GM12878 (cell line): Measurements from ENCODE around the gene CYP26B1. TPM values are rescaled to one million over a fixed set of nuclear protein-coding genes. Genes with fewer than 3 reads are reported as not detected.

Experiments
- ATAC-seq: fragments of 200-7000 bp; cut with Tn5 transposase; 3 replicates; pipeline ENCODE4 v1.9.1; 2020; ENCODE audit warnings: mild to moderate bottlenecking, moderate library complexity
- BruUV-seq: library from RNA; stranded (reverse); fragments of 400-500 nt; replicated peaks from 2 replicates; lab custom pipeline; 2021; lab: Mats Ljungman, UMichigan
- CTCF ChIA-PET: fragments of 300-600 bp; sonication (Branson Sonifier 250); formaldehyde crosslinking; extraction: SDS; loops from one replicate; lab custom pipeline; 2021; ENCODE audit warnings: inconsistent platforms; lab: Yijun Ruan, JAX
- POLR2A ChIA-PET: fragments of 350-600 bp; formaldehyde crosslinking; extraction: SDS; loops from one replicate; lab custom pipeline; 2021; ENCODE audit warnings: inconsistent platforms; lab: Charles Lee
- RAD21 ChIA-PET: fragments of 300-600 bp; sonication (Branson Sonifier 250); formaldehyde crosslinking; loops from one replicate; lab custom pipeline; 2023; ENCODE audit warnings: antibody characterized with exemption; ENCODE audit not compliant: unreplicated experiment; lab: Charles Lee
- SMC1A ChIA-PET: fragments of 300-600 bp; sonication (Branson Sonifier 250); formaldehyde crosslinking; loops from one replicate; lab custom pipeline; 2023; ENCODE audit not compliant: unreplicated experiment, uncharacterized antibody; lab: Charles Lee
- DNase-seq: peaks from one replicate; pipeline ENCODE4 v3.0.0-alpha.2; 2011; ENCODE audit warnings: low read depth, low spot score
- FAIRE-seq: peaks from 3 replicates; lab custom pipeline; 2011; peaks lifted over from hg19 to GRCh38; lab: Jason Lieb, UNC
- H2AFZ ChIP-seq: 2 replicates; pipeline ENCODE4 v1.6.0; 2011; ENCODE audit warnings: low read depth, low read length, control low read depth; ENCODE audit not compliant: control insufficient read depth
- H3K27ac ChIP-seq: 2 replicates; pipeline ENCODE4 v1.5.1; 2011; ENCODE audit warnings: control low read depth; ENCODE audit not compliant: control insufficient read depth, insufficient read depth
- H3K27me3 ChIP-seq, 2 experiments: replicated peaks in 1 of 2; 2 replicates each; pipeline versions ENCODE4 v1.6.0 to v1.6.1; 2011; ENCODE audit warnings: low read length in 1 of 2; ENCODE audit not compliant: control insufficient read depth in 2 of 2, insufficient read depth in 2 of 2
- H3K36me3 ChIP-seq, 2 experiments: 2 replicates each; pipeline ENCODE4 v1.5.1; 2011; ENCODE audit warnings: low read length in 1 of 2; ENCODE audit not compliant: control insufficient read depth in 2 of 2, insufficient read depth in 2 of 2
- H3K4me1 ChIP-seq: 2 replicates; pipeline ENCODE4 v1.6.1; 2011; ENCODE audit warnings: mild to moderate bottlenecking, low read length, moderate library complexity, mixed read lengths; ENCODE audit not compliant: control insufficient read depth, insufficient read depth
- H3K4me2 ChIP-seq: 2 replicates; pipeline ENCODE4 v1.6.0; 2011; ENCODE audit warnings: control low read depth; ENCODE audit not compliant: control insufficient read depth, insufficient read depth
- H3K4me3 ChIP-seq: fragments of 200-600 bp; sonication (generic); 2 replicates; pipeline ENCODE4 v1.5.1; 2016
- H3K79me2 ChIP-seq: 2 replicates; pipeline ENCODE4 v1.6.0; 2011; ENCODE audit warnings: low read length; ENCODE audit not compliant: control insufficient read depth, insufficient read depth
- H3K9ac ChIP-seq: 2 replicates; pipeline ENCODE4 v1.8.0; 2011; ENCODE audit warnings: low read length, control low read depth, mixed read lengths; ENCODE audit not compliant: control insufficient read depth, insufficient read depth
- H3K9me3 ChIP-seq: replicated peaks from 3 replicates; pipeline ENCODE4 v1.5.1; 2011; ENCODE audit warnings: mild to moderate bottlenecking, low read length; ENCODE audit not compliant: control insufficient read depth, insufficient read depth
- H4K20me1 ChIP-seq: 2 replicates; pipeline ENCODE4 v1.6.0; 2011; ENCODE audit not compliant: control insufficient read depth, insufficient read depth
- DPF2 ChIP-seq: fragments of 450-650 bp; IDR thresholded peaks from 2 replicates; pipeline ENCODE4 v1.6.1; 2017; ENCODE audit warnings: mild to moderate bottlenecking
- ETV6 ChIP-seq, 2 experiments: fragments of 450-650 bp in 1 of 2; IDR thresholded peaks in 1 of 2; conservative IDR thresholded peaks in 1 of 2; 2 replicates each; pipeline ENCODE4 v1.6.1; 2014; ENCODE audit warnings: antibody characterized with exemption in 1 of 2, borderline replicate concordance in 1 of 2, low read depth in 1 of 2, mild to moderate bottlenecking in 1 of 2, moderate library complexity in 1 of 2
- HCFC1 ChIP-seq: fragments of 150-350 bp; IDR thresholded peaks from 2 replicates; pipeline ENCODE4 v1.6.1; 2014; ENCODE audit warnings: low read length
- NFYA ChIP-seq: IDR thresholded peaks from 2 replicates; pipeline ENCODE4 v1.6.1; 2011; ENCODE audit warnings: low read depth, mild to moderate bottlenecking, low read length, improper control_type of control experiment, borderline replicate concordance
- POLR2A ChIP-seq: IDR thresholded peaks from 2 replicates; pipeline ENCODE4 v1.6.1; 2011; ENCODE audit warnings: low read depth, mild to moderate bottlenecking, low read length
- SREBF2 ChIP-seq: IDR thresholded peaks from 2 replicates; pipeline ENCODE4 v1.6.1; 2012; ENCODE audit warnings: mild to moderate bottlenecking, low read length
- SUPT20H ChIP-seq: IDR thresholded peaks from 2 replicates; pipeline ENCODE4 v1.6.1; 2011; ENCODE audit warnings: low read depth, mild to moderate bottlenecking, low read length, moderate library complexity, borderline replicate concordance; ENCODE audit not compliant: control insufficient read depth
- TBL1XR1 ChIP-seq: IDR thresholded peaks from 2 replicates; pipeline ENCODE4 v1.6.1; 2012; ENCODE audit warnings: low read depth, low read length, improper control_type of control experiment
- TCF7 ChIP-seq: IDR thresholded peaks from 2 replicates; pipeline ENCODE4 v1.6.1; 2014; ENCODE audit warnings: antibody characterized with exemption, borderline replicate concordance
- ZZZ3 ChIP-seq: IDR thresholded peaks from 2 replicates; pipeline ENCODE4 v1.6.1; 2011; ENCODE audit warnings: low read depth; ENCODE audit not compliant: control insufficient read depth, insufficient read length
- WGBS: methylation state at CpG from one replicate; pipeline ENCODE4 v1.1.6; 2016; ENCODE audit warnings: low lambda C conversion rate; ENCODE audit not compliant: insufficient replicate concordance, insufficient coverage; ENCODE audit errors: missing lambda C conversion rate; 5-methylcytosine and 5-hydroxymethylcytosine counted together
- in situ Hi-C: fragments of 300-500 bp; cut with MboI; formaldehyde crosslinking; loops from 9 replicates; pipeline ENCODE4 v1.14.3; 2018; ENCODE audit warnings: mixed read lengths
- intact Hi-C: fragments of 100-400 bp; cut with micrococcal nuclease; formaldehyde crosslinking; loops from one replicate; pipeline ENCODE4 v1.14.2; 2022; ENCODE audit not compliant: unreplicated experiment
- polyA plus RNA-seq, 11 experiments: library from polyadenylated mRNA; depleted of rRNA in 4 of 11; unstranded in 6 of 11; stranded (reverse) in 5 of 11; fragments of >200 nt; fragmentation: Nextera tagmentation in 4 of 11; fragmentation: Illumina TruSeq in 1 of 11; extraction: Ambion mirVana in 4 of 11; extraction: Trizol in 1 of 11; gene quantifications; 1 replicate in 1 of 11; 2 replicates in 10 of 11; pipeline versions ENCODE4 v1.2.1 to v1.2.3, GENCODE V29; 2011 to 2016; ENCODE audit warnings: inconsistent platforms in 2 of 11, missing spikeins in 2 of 11, low read depth in 1 of 11
- total RNA-seq, 4 experiments: library from RNA; depleted of rRNA in 3 of 4; stranded (reverse); fragments of >200 nt in 3 of 4; fragmentation: Illumina TruSeq in 1 of 4; extraction: Trizol in 1 of 4; gene quantifications; 2 replicates each; pipeline versions ENCODE4 v1.2.1 to v1.2.3, GENCODE V29; 2013 to 2021
- TF ChIP-seq, protein P1 (sequence below), 3 experiments: IDR thresholded peaks in 2 of 3; conservative IDR thresholded peaks in 1 of 3; 2 replicates each; pipeline ENCODE4 v1.5.1; 2011; ENCODE audit warnings: low read depth in 3 of 3, low read length in 3 of 3, mild to moderate bottlenecking in 3 of 3, control low read depth in 2 of 3, moderate library complexity in 2 of 3, inconsistent platforms in 1 of 3, mixed read lengths in 1 of 3; ENCODE audit not compliant: control insufficient read depth in 2 of 3, insufficient read depth in 1 of 3; ENCODE audit errors: extremely low read depth in 1 of 3
- TF ChIP-seq, protein P2 (sequence below): fragments of 450-650 bp; IDR thresholded peaks from 2 replicates; pipeline ENCODE4 v1.6.1; 2017; ENCODE audit warnings: mild to moderate bottlenecking, moderate library complexity

Gene CYP26B1
- total and polyA plus RNA-seq, 10 of the 15 experiments (the other 5 are each of a cell fraction or from before 2014, with no cell fraction given) = not detected

DNA sequence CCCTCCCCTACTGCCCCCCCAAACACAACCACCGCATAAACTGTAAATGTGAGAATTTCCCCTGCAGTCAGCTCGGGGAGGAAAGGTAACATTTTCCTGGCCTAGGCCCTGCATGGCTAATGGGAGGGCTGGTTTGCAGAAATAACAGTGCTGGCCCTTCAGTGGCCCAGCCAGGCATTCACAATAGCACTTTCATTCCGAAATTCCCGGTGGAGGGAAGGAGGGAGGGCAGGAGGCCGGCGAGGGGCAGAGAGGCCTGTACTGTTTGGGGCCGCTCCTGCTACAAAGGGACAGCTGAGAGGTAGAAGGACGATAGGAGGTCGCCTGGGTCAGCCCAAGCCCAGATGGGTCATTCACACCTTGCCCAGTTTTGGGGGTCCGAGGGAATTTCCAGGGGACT, 11.3 kb downstream of the CYP26B1 start (continued):
- TF ChIP-seq, protein P1, sequence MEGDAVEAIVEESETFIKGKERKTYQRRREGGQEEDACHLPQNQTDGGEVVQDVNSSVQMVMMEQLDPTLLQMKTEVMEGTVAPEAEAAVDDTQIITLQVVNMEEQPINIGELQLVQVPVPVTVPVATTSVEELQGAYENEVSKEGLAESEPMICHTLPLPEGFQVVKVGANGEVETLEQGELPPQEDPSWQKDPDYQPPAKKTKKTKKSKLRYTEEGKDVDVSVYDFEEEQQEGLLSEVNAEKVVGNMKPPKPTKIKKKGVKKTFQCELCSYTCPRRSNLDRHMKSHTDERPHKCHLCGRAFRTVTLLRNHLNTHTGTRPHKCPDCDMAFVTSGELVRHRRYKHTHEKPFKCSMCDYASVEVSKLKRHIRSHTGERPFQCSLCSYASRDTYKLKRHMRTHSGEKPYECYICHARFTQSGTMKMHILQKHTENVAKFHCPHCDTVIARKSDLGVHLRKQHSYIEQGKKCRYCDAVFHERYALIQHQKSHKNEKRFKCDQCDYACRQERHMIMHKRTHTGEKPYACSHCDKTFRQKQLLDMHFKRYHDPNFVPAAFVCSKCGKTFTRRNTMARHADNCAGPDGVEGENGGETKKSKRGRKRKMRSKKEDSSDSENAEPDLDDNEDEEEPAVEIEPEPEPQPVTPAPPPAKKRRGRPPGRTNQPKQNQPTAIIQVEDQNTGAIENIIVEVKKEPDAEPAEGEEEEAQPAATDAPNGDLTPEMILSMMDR (IDR thresholded peaks at IDR 0.05 in 2 of 3, conservative IDR thresholded peaks at IDR 0.05 in 1 of 3; ENCODE audit: control insufficient read depth in 2 of 3, extremely low read depth in 1 of 3, insufficient read depth in 1 of 3, low read depth in 3 of 3, low read length in 3 of 3) = no peak
- no peak for TF ChIP-seq TCF7
- no peak for TF ChIP-seq HCFC1
- TF ChIP-seq TBL1XR1 = no peak
- TF ChIP-seq SUPT20H = no peak

DNA sequence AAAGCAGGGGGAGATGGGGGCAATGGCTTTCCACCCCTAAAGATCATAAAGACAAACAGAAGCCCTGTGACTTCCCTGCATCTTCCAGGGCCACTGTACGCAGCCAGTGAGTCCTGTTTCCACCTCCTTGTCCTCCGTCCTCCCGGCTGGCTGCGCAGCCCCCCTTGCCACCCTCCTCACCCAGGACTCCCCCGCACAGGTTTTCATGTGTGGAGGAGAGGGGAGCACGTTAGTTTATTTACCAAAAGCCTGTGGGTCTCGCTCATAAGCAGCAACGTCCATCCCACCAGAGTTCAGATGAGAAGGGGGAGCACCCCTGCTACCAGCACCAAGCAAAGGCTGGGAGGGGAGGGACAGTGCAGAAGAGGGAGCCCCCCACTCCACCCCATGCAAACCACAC, 11.7 kb downstream of the CYP26B1 start:
- H4K20me1 ChIP-seq = no peaks in the 10 kb centered on the region
- no peak for TF ChIP-seq POLR2A
- no peak for TF ChIP-seq SREBF2
- no peak for TF ChIP-seq ZZZ3
- TF ChIP-seq ETV6 (conservative IDR thresholded peaks at IDR 0.05 in 1 of 2, IDR thresholded peaks at IDR 0.05 in 1 of 2; ENCODE audit: borderline replicate concordance in 1 of 2, low read depth in 1 of 2) = no peak
- no peak for TF ChIP-seq DPF2
- TF ChIP-seq NFYA = no peak
- TF ChIP-seq, protein P2, sequence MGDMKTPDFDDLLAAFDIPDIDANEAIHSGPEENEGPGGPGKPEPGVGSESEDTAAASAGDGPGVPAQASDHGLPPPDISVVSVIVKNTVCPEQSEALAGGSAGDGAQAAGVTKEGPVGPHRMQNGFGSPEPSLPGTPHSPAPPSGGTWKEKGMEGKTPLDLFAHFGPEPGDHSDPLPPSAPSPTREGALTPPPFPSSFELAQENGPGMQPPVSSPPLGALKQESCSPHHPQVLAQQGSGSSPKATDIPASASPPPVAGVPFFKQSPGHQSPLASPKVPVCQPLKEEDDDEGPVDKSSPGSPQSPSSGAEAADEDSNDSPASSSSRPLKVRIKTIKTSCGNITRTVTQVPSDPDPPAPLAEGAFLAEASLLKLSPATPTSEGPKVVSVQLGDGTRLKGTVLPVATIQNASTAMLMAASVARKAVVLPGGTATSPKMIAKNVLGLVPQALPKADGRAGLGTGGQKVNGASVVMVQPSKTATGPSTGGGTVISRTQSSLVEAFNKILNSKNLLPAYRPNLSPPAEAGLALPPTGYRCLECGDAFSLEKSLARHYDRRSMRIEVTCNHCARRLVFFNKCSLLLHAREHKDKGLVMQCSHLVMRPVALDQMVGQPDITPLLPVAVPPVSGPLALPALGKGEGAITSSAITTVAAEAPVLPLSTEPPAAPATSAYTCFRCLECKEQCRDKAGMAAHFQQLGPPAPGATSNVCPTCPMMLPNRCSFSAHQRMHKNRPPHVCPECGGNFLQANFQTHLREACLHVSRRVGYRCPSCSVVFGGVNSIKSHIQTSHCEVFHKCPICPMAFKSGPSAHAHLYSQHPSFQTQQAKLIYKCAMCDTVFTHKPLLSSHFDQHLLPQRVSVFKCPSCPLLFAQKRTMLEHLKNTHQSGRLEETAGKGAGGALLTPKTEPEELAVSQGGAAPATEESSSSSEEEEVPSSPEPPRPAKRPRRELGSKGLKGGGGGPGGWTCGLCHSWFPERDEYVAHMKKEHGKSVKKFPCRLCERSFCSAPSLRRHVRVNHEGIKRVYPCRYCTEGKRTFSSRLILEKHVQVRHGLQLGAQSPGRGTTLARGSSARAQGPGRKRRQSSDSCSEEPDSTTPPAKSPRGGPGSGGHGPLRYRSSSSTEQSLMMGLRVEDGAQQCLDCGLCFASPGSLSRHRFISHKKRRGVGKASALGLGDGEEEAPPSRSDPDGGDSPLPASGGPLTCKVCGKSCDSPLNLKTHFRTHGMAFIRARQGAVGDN = no peak
- H3K9me3 ChIP-seq = no peaks in the 10 kb centered on the region
- H3K36me3 ChIP-seq = no peaks in the 10 kb centered on the region
- no peaks in the 10 kb centered on the region; a peak in 1 of 4 replicates for H3K27me3 ChIP-seq
- ChIA-PET SMC1A (no interaction called here), CTCF (interaction anchor here (0.7 kb wide), 1 partner anchor 588 kb away, joined by 4 read pairs; no protein-coding TSS in a partner anchor), RAD21 (no interaction called here), POLR2A (no interaction called here)
- no peak overlapping the region for H3K4me2 ChIP-seq
- WGBS = 23% methylated on average over 8 of the region's 8 CpGs
- H3K79me2 ChIP-seq = no peaks in the 10 kb centered on the region
- BruUV-seq = no TSS peak
- FAIRE-seq = no peak
- H3K4me3 ChIP-seq = no peak overlapping the region
- no peak overlapping the region for H3K9ac ChIP-seq
- DNase-seq = no peak
- H3K4me1 ChIP-seq = no peaks in the 10 kb centered on the region
- no peak overlapping the region for H2AFZ ChIP-seq
- intact Hi-C loops = loop anchor here (5.0 kb wide), 2 partner anchors 214 to 589 kb away; no protein-coding TSS in a partner anchor
- in situ Hi-C loops = loop anchor here (25.0 kb wide), 1 partner anchor 849 kb away; no protein-coding TSS in a partner anchor
- no peak for ATAC-seq
- H3K27ac ChIP-seq = no peak overlapping the region
